ENCODE results near the gene WNT9B. TPM values are rescaled to one million over a fixed set of nuclear protein-coding genes. Genes with fewer than 3 reads are reported as not detected.
A peak's percentile ranks its signal among the peaks of the same experiment; 100 is the strongest.

WNT9B gene
- total RNA-seq, 1 experiment from 2014 or later, result 0.70 TPM

DNA sequence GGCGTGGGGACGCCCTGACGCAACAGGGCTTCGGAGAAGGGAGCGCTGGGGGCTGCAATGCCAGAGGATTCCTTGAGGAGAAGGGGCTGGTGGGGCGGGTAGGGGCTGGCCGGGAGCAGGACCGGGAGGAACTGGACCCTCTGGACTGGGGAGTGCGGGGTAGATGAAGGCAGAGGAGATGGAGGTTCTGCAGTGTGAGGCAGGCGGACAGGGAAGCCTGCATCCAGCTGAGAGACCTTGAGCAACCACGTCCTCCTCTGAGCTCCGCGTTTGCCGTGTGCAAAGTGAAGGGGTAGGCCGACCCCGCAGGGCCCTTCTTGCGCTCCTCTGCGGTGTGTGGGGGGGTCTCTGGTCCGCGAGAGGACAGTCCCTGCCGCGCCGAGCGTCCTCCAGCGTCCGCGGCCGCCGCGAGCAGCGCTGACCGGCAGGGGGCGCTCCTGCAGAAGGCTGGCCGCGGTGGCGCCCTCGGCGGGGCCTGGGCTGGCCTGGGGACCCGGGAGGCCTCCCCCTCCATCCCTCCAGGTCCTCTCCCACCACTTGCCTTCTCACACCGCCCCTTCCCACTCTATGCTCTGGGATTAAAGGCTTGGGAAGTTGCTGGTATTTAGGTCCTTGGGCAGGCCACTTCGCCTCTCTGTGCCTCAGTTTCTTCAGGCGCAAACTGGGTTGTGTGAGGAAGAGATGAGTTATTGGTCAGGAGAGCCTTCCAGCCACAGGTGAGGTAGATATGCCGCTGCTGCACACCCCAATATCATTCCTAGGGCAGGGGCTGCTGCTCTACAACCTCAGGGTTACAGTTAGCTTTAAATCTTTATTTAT is 9.6 kb upstream of the WNT9B start:
- Histone ChIP-seq H3K79me1 (ENCODE audit: insufficient read depth, low read depth, low read length, poor library complexity, severe bottlenecking) (no peaks in the 10 kb centered on the region), H2AK5ac (ENCODE audit: insufficient read length, low read length) (no peak overlapping the region), H4K91ac (ENCODE audit: insufficient read length, low read depth, low read length) (no peak overlapping the region), H2AFZ (ENCODE audit: low read length) (no peak overlapping the region), H2BK5ac (ENCODE audit: insufficient read length, low read length) (no peak overlapping the region), H2BK20ac (ENCODE audit: low read depth, low read length, poor library complexity, severe bottlenecking) (no peak overlapping the region), H3T11ph (ENCODE audit: low read length) (no peak overlapping the region), H2BK120ac (ENCODE audit: low read depth, low read length, poor library complexity, severe bottlenecking) (no peak overlapping the region), H3K9ac (ENCODE audit: extremely low read depth, insufficient read length, low read length) (no peak overlapping the region), H3K23me2 (ENCODE audit: insufficient read length, low read depth, low read length, poor library complexity, severe bottlenecking) (peaks cover 4% of the 10 kb centered on the region), H2BK15ac (ENCODE audit: low read depth, low read length) (no peak overlapping the region), H3K23ac (ENCODE audit: insufficient read length, low read depth, low read length) (no peak overlapping the region), H3K18ac (ENCODE audit: insufficient read length, low read depth, low read length) (no peak overlapping the region), H3K14ac (ENCODE audit: insufficient read depth, low read length) (0 out of 2 replicates have a peak overlapping the region, but pooled peaks have one; percentile 62), H3K27me3 (ENCODE audit: insufficient read depth, low read length) (peaks cover 9% of the 10 kb centered on the region), H3K27ac (ENCODE audit: insufficient read length, low read depth, low read length) (no peak overlapping the region), H3K4me2 (ENCODE audit: insufficient read depth, insufficient read length, low read length) (peak overlapping the region; percentile 70), H4K8ac (replicated peaks; ENCODE audit: insufficient read length, low read depth, low read length) (no peak overlapping the region), H3K9me3 (ENCODE audit: control insufficient read depth, low read depth, low read length) (no peaks in the 10 kb centered on the region), H4K20me1 (ENCODE audit: control insufficient read depth, insufficient read depth, insufficient read length) (no peaks in the 10 kb centered on the region), H3K4ac (ENCODE audit: low read depth, low read length) (no peak overlapping the region), H2BK12ac (ENCODE audit: insufficient read length, low read depth, low read length) (no peak overlapping the region), H3K79me2 (ENCODE audit: insufficient read depth, low read length) (no peaks in the 10 kb centered on the region), H3K4me1 (ENCODE audit: insufficient read depth, low read length) (no peaks in the 10 kb centered on the region), H4K5ac (ENCODE audit: insufficient read length, low read depth, low read length) (no peak overlapping the region), H3K56ac (ENCODE audit: insufficient read length, low read depth, low read length) (no peak overlapping the region)
- Mint-ChIP-seq H3K36me3 (ENCODE audit: insufficient read depth in 1 of 3, low read depth in 3 of 3) (peaks cover 0 to 12% (median 0%) of the 10 kb centered on the region in 3 experiments; a peak in 4 of 7 replicates), H3K4me1 (peaks cover 3 to 5% of the 10 kb centered on the region in 2 experiments; a peak in 2 of 4 replicates), H3K4me3 (peak overlapping the region; percentile 45 to 70), H3K9me3 (peaks cover 20 to 21% of the 10 kb centered on the region in 2 experiments), H3K27ac (no peak overlapping the region), H3K27me3 (ENCODE audit: low read depth) (peaks cover 45% of the 10 kb centered on the region)
- peak; percentile 97 for TF ChIP-seq CTCF (conservative IDR thresholded peaks at IDR 0.05)
- peak; percentile 81 for DNase-seq
- WGBS (ENCODE audit: extremely low coverage, insufficient read length, low lambda C conversion rate), result no CpG with 5 or more reads among the region's 43 CpGs
